Kidney glomerular epithelial cell (primary cell): ENCODE measurements around the gene RAB13.

Experiments
- DNase-seq: peaks from one replicate; lab custom pipeline; 2025; lab: John Stamatoyannopoulos, UW

Gene RAB13

GRCh38 chr1:153977250-153978240 is 8.6 kb downstream of the RAB13 start, which contains the start of gene JTB:
Gene JTB, minus strand, starts transcription at chr1:153977674. Its CDS starts 422 bp downstream, at chr1:153977252.
- peak; percentile 57 for DNase-seq

DNA sequence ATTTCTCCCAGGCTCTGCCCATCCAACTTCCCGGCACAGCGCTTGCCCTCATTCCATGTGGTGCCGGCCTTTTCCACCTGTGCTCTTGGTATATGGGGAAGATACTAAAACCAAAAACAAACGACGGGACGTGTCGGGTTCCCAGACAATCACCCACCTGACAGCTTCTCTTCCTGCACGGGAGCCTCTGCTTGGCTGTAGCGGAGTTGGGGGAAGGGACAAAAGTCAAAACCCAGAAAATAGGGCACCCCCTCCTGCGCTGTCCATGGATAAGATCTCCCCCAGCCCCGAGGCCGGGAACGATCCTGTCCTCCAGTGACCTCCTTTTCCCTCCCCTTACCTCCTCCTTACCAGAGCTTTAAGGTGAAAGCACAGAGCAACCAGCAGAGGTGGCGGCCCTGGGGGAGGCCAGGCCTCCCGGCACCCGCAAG is 9.3 kb downstream of the RAB13 start:
- no peak for DNase-seq

DNA sequence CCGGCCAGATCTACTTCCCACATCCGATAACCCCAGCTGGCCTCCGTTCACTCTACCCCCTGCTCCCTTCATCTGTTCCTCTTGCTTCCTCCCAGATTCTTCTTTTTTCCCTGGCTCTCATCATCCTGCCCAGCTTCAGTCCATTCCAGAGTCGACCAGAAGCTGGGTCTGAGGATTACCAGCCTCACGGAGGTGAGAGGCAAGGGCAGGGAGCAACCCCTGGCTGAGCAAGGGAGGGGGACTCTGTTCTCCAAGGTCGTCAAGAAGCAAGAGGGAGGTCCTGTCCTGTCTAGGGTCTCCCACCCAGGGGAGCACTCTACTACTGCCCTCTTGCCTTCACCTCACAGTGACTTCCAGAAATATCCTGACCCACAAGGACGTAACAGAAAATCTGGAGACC is 12.6 kb downstream of the RAB13 start:
- no peak for DNase-seq

- no peak for DNase-seq
Measured at GRCh38 chr1:153973071-153973470, 13.1 kb downstream of the RAB13 start.

DNA sequence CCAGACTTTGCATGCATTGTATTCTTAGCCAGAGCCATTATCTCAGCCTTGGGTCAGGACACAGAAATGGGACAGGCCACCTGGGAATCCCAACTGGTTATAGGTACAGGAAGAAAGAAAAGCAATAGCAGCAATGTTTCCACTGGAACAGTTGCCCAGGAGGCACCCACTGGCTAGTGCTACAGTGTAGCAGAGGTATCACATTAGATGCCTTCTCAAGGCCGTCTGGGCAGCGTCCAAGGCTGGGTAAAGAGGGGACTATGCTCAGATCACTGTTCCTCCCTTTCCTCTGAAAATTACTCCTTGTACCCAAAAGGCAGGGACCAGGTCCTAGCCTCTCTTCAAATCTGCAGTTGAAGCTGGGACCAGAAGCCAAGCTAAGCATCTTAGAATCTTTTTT is 15.8 kb downstream of the RAB13 start:
- no peak for DNase-seq

DNA sequence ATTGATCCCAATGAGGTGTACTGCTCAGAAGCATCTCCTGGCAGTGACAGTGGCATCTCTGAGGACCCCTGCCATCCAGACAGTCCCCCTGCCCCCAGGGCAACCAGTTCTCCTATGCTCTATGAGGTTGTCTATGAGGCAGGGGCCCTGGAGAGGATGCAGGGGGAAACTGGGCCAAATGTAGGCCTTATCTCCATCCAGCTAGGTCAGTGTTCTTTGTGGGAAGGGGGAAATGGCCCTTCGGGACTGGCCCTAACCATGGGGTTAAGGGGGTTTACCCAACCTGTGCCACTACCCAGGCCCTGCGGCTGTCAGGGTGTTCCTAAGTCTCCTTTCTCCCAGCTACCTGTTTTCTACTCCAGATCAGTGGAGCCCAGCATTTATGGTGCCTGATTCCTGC is 17.2 kb downstream of the RAB13 start:
- no peak for DNase-seq

DNA sequence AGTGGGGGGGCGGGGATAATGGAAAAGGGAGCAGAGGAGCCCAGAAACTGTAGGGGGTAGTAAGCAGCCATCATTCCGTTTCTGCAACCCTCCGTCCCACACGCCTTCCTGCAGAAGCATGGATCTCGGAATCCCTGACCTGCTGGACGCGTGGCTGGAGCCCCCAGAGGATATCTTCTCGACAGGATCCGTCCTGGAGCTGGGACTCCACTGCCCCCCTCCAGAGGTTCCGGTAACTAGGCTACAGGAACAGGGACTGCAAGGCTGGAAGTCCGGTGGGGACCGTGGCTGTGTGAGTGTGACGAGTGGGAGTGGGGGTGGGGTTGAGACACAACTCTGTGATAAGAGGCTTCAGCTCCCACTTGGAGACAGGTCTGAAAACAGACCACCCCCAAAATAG is 17.7 kb downstream of the RAB13 start:
- DNase-seq: no peak

- DNase-seq: no peak
Measured at GRCh38 chr1:153968000-153968363, 18.2 kb downstream of the RAB13 start.

- DNase-seq: peak; percentile 98
Measured at GRCh38 chr1:153967107-153967999, 18.8 kb downstream of the RAB13 start, which contains the start of gene CREB3L4. Gene CREB3L4, plus strand, starts transcription at chr1:153967902. Its CDS starts 624 bp downstream, at chr1:153968526.

DNA sequence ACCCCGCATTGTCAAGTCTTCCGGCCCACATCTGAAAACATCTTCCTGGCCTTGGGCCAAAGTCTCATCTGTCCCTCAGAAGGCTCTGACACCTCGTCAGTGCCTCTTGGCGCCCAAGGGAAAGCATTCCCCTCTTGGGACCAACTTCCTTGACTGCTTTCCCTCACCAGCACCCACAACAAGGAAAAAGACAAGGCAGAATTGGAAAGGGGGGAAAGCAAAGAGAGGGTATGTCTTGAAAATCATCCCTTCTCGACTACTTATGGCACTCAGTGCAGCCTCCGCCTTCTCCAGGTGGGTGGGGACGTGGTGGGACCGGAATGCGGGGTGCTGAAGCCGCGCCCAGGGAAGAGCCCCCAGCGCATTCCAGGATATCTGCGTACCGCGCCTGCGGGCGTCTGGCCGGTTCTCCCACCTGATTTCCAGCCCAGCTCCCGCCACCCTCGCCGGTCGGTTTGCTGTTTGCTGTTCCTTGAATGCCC is 22.2 kb downstream of the RAB13 start:
- DNase-seq: peak; percentile 50

DNA sequence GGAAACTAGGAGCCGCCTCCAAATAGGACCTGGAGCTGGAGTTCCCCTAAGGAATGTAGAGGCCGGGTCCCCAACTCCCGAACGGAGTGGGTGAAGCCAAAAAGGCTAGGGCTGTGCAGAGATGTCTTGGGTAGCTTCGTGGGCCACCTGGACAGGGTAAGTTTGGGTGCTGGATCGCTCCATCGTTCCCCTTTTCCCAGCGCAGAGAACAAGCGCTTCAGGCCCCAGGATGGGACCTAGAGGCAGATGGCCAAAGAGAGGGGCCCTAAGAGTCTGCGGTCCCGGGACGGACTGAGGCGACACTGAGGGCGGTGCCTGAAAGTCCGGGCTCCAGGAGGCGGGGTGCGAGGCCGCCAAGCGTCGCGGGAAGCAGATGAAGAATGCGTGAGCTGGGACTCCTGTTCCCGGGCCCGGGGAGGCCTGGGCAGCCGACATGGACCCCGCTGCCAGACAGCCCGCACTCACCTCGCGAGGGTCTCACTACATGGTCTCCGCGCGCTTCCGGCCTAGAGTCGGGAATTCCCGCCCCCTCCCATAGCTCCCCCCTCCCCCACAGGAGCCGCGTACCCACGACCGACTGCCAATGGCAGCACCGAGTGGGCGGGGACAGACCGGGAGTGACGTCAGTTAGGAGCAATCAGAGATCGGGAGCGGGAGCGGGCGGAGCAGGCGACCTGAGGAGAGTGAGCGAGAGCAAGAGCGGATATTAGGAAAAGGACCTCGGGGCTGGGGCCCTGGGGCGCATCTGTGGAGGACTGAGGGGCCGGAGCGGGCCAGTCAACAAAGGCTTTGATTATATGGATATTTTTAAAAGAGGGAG is 22.9 kb downstream of the RAB13 start, which contains the start of gene SLC39A1:
Gene SLC39A1, minus strand, starts transcription at position 508 of the 820 bp plus-strand sequence. CDS start 822 bp downstream, outside the sequence.
- DNase-seq: peak; percentile 95

DNA sequence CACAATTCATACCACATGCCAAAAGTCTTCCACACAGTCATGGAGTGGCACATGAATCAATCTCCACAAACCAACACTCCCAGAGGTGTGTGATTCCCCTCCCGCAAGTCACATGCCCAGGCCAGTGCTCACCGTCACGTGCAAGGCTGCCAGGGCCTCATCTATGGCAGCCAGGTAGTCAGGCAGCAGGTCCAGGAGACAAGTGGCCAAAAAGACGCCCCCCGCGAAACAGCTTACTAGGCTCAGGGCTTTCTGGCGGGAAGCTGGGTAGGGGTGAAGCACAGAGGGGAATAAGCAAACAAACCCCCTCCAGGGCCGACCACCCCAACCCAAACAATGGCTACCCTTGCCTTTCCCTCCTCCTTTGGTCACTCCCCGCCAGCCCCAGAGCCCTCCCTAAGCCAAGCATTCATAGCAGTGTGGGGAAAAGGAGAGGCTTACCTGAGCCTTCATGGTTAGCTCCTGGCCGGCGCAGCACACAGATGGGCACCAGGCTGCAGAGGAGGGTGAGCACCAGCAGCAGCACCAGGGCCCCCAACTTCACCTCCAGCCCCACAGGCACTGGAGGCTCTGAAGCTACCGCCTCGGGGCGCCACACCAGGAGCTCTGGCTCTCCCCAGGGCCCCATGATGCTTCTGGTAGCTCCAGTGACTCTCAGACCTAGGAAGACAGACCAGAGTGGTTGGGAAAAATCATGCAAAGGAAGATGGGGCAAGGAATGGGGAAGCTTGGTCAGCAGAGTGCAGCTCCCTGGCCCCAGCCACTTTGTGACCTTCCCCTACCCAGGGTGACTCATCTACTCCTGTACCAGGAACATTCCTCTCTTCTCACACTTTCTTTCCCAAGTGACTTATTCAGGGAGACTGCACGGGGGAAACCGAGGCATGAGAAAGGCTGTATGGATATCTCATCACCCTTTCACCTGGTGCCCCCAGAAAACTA is 23.8 kb downstream of the RAB13 start:
- peak; percentile 72 for DNase-seq

DNA sequence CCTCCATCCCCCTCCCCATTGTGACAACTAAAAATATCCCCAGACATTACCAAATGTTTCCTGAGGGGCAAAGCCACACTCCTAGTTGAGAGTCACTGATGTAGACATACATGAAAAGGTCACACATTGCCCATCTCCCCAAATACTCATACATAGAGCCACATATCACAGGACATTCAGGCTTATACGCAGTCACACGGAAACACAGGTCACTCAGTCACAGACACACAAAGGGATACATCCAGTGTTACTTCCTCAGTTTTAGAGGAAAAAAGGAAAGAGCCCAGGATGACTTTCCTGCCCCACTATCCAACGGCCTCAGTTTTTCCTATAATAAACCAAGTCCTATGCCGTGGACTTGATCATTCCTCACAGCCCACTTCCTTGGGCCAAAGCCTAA is 24.7 kb downstream of the RAB13 start:
- no peak for DNase-seq

- DNase-seq: no peak
Measured at GRCh38 chr1:153960206-153960605, 25.9 kb downstream of the RAB13 start.

DNA sequence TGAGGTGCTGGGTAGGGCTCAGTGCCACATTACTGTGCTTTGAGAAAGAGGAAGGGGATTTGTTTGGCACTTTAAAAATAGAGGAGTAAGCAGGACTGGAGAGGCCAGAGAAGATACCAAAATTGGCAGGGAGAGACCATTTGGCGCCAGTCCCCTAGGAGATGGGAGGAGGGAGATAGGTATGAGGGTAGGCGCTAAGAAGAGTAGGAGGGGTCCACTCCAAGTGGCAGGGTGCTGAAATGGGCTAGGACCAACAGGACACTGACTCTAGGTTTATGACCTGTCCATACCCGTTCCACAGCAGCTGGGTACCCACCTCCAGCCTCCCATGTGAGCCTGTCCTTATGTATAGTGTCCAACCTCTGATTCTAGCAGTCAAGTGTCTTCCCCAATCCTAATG is 26.7 kb downstream of the RAB13 start:
- DNase-seq: no peak

- DNase-seq: no peak
Measured at GRCh38 chr1:153958961-153959260, 27.2 kb downstream of the RAB13 start.

- DNase-seq: peak; percentile 97
Measured at GRCh38 chr1:153958111-153958960, 27.8 kb downstream of the RAB13 start, which contains the start of gene CRTC2. Gene CRTC2, minus strand, starts transcription at chr1:153958612. Its CDS starts 115 bp downstream, at chr1:153958497.

GRCh38 chr1:153957744-153958110 is 28.4 kb downstream of the RAB13 start:
- DNase-seq: no peak

DNA sequence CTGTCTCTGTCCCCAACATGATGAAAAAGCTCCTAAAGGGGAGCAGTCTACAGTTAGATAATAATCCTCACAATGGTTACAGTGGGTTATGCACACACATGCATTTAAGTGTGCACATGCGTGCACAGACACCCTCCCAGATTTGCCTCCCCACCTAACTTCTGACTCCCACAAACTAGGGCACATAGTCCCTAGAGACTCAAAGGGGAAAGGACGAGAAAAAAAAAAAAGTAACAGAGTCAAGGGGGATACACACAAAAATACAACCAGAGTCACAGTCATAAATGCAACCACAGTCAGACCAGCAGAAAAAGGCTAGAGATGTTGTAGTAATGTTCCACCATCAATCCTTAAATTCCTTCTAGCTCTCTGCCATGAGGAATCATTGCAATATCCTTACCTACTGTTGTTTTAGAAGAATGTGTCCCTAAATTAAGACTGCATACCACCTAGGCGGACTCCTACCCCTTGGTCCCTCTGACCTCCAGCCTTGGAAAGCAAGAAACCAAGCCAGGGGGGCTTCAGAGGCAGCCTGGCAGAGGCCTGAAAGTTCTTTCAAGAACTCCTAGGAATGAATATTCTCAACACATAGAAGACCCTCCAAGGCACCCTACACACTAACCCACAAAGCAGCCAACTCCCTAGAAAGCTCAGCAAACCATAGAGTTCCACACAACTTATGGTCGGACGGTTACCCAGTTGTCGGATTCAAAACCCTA is 29.0 kb downstream of the RAB13 start:
- no peak for DNase-seq
